Raji (cell line): Measurements from ENCODE around the gene TLE2.
A peak's percentile ranks its signal among the peaks of the same experiment; 100 is the strongest.

Source experiments
- POLR2A ChIP-seq: IDR thresholded peaks from 2 replicates; pipeline ENCODE4 v1.6.1; 2011; ENCODE audit warnings: low read depth, low read length, control low read depth; ENCODE audit not compliant: insufficient read depth

Gene TLE2

GRCh38 chr19:2989236-2989946, 39.7 kb downstream of the TLE2 start:
- TF ChIP-seq POLR2A = no peak

- no peak for TF ChIP-seq POLR2A
Measured at GRCh38 chr19:2988568-2988967, 40.5 kb downstream of the TLE2 start.

- no peak for TF ChIP-seq POLR2A
Measured at GRCh38 chr19:2987797-2988196, 41.3 kb downstream of the TLE2 start.

DNA sequence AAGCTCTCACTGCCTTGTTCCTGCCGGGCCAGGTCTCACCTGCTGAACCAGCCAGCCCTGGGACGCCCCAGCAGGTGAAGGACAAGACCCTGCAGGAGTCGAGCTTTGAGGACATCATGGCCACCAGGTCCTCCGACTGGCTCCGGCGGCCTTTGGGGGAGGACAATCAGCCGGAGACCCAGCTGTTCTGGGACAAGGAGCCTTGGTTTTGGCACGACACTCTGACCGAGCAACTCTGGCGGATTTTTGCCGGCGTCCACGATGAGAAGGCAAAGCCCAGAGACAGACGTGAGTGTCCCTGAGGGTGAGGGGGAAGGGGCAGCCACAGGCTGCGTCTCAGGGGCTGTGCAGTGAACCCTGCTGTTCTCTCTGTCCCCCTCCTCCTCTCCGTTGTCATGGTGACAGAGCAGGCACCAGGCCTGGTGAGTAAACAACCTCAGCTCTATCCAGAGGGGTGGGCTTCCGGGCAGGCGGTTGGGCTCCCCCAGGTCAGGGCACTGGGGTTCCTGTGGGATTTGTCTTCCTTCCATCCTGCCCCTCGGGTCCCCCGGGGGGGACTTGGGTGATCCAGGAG, 42.0 kb downstream of the TLE2 start:
- no peak for TF ChIP-seq POLR2A

- TF ChIP-seq POLR2A = no peak
Measured at GRCh38 chr19:2984215-2984528, 44.9 kb downstream of the TLE2 start.

- TF ChIP-seq POLR2A = no peak
Measured at GRCh38 chr19:2983351-2984214, 45.5 kb downstream of the TLE2 start.

GRCh38 chr19:2982983-2983350, 46.1 kb downstream of the TLE2 start:
- TF ChIP-seq POLR2A = no peak

DNA sequence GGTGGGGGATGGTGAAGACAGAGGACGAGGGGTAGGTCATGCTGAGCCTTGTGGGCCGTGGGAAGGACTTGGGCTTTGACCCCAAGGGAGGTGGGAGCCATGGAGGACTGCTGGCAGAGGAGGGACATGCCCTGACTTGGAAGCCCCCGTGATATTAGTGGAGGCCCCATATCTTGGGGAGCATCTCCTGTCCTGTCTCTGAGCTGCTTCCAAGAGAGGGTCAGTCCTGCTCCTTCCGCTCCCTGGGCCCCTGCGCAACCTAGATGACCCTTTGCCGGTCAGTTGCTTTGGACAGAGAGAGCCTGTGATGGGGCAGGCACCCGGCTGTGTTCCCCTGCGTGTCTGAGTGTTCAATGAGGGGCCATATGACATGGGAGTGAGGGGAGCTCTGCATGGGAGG, 46.5 kb downstream of the TLE2 start:
- no peak for TF ChIP-seq POLR2A

DNA sequence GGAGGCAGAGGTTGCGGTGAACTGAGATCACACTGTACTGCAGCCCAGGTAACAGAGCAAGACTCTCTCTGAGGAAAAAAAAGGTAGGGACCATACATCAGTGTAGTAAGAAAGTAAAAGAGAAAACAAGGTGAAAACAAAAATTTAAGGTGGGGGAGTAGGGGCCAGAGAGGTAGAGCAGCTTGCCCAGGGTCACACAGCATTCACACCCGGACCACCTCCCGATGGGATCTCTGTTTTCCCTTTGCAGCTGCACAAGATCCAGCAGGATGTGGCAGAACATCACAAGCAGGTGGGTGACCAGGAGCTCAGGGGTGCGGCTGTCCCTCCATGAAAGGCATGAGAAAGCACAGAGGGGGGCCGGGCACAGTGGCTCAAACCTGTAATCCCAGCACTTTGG, 47.2 kb downstream of the TLE2 start:
- TF ChIP-seq POLR2A = no peak

DNA sequence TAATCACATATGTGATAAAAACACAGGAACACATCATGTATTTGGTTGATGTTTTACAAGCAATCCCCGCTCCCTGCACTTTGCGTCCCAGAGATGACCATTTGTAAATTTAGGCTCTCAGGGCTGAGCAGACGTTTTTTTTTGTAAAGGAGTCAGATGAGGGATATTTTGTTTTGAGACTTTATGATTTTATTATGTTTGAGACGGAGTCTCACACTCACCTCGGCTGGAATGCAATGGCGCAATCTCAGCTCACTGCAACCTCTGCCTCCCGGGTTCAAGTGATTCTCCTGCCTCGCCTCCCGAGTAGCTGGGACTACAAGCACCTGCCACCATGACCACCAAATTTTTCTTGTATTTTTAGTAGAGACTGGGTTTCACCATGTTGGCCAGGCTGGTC, 50.3 kb downstream of the TLE2 start:
- TF ChIP-seq POLR2A = no peak

GRCh38 chr19:2978166-2978767, 50.8 kb downstream of the TLE2 start:
- no peak for TF ChIP-seq POLR2A

DNA sequence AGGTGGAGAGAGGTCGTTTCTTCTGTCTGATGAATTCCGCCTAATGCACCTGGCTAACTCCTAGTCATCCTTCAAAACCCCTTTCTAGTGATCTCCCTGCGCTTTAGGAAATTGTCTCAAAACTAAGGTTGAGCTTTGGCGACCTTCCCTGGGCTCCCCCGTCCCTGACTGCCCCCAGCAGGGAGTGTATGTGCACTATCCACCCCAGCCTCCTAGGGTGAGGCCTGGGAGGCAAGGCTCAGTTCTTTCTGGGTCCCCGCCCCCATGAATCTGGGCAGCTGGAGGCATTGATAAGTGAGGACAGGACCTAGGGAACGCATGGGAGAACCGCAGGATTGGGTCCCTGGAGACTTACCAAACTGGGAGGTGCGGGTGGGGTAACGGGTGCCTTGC, 51.3 kb downstream of the TLE2 start:
- TF ChIP-seq POLR2A = no peak

DNA sequence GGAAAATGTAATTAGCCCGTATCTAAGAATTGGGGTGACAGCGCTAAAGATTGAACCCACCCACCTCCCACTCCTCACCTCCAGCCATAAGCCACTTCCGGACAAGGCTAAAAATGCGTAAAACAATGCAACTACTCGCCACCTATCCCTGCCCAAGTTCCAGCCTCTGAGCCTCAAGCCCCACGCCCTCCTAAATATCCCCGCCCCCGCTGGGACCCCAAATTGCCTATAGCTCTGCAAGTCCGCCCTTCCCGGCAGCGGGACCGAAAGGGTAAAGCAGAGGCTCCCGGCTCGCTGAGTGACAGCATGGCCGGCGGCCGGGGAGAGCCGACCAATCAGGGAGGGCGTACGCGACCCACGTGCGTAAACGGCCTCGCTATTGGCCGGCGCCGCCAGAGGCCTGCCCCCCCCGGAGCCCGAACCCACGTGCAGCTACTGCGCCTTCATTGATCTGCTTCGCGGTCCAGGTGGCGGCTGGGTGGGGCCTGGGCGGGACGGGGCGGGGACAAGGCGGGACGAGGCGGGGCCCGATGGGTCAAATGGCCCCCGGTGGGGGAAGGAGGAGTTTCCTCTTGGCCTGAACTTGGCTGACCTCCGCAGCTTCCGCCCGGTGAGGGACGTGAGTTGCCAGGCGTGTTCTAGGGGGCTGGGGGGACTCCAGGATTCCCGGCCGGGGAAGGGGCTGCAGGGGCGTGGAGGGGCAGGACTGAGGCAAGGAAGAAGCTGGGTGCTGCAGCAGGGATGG, 51.9 kb downstream of the TLE2 start, which contains the start of gene TLE6:
TSS of gene TLE6 (plus strand) at position 564 of the 745 bp plus-strand sequence. CDS start 670 bp downstream, outside the sequence.
- TF ChIP-seq POLR2A = peak; percentile 58

- no peak for TF ChIP-seq POLR2A
Measured at GRCh38 chr19:2976609-2977000, 52.5 kb downstream of the TLE2 start.

- no peak for TF ChIP-seq POLR2A
Measured at GRCh38 chr19:2974342-2975041, 54.6 kb downstream of the TLE2 start.

DNA sequence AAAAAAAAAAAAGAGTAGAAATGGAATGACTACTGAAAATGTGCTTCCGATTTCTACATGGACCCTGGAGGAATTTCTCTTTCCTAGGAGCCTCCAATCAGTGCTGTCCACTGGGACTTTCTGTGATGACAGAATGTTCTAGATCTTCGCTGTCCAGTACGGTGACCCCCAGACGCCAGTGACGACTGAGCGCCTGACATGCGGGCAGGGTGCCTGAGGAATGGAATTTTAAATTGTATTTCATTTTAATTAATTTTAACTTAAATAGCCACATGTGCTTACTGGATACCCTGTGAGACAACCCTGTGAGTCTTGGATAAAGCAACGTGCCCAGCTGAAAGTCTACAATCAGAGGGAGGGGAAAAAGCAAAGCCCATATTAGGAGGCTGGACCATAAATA, 55.9 kb downstream of the TLE2 start:
- no peak for TF ChIP-seq POLR2A
